Nephron progenitor cell (in vitro differentiated cells): Measurements from ENCODE around the gene SELPLG.
A peak's percentile ranks its signal among the peaks of the same experiment; 100 is the strongest.

ENCODE experiments used
- DNase-seq: peaks from one replicate; pipeline ENCODE4 v3.0.0; 2021
- H3K27ac Mint-ChIP-seq: 2 replicates; pipeline ENCODE4 v1.8.0; 2021; ENCODE audit warnings: mild to moderate bottlenecking, moderate library complexity, mixed read lengths
- H3K27me3 Mint-ChIP-seq: 2 replicates; pipeline ENCODE4 v1.8.0; 2021; ENCODE audit warnings: mild to moderate bottlenecking, low read depth, mixed read lengths; ENCODE audit not compliant: poor library complexity
- H3K36me3 Mint-ChIP-seq: 2 replicates; pipeline ENCODE4 v1.8.0; 2021; ENCODE audit warnings: low read depth, mixed read lengths
- H3K4me1 Mint-ChIP-seq: 2 replicates; pipeline ENCODE4 v1.8.0; 2021; ENCODE audit warnings: mixed read lengths
- H3K4me3 Mint-ChIP-seq: 2 replicates; pipeline ENCODE4 v1.8.0; 2021; ENCODE audit warnings: mild to moderate bottlenecking, moderate library complexity, mixed read lengths
- H3K9me3 Mint-ChIP-seq: 2 replicates; pipeline ENCODE4 v1.8.0; 2021; ENCODE audit warnings: mild to moderate bottlenecking, moderate library complexity, mixed read lengths
- CTCF ChIP-seq: fragments of 200-600 bp; sonication (generic); IDR thresholded peaks from 2 replicates; pipeline ENCODE4 v1.5.0; 2021; ENCODE audit warnings: antibody characterized with exemption

The SELPLG gene

GRCh38 chr12:108606492-108606891, 27.2 kb downstream of the SELPLG start:
- Mint-ChIP-seq H3K36me3 (no peaks in the 10 kb centered on the region), H3K27me3 (peaks cover 7% of the 10 kb centered on the region), H3K4me3 (no peak overlapping the region), H3K27ac (no peak overlapping the region), H3K9me3 (no peaks in the 10 kb centered on the region), H3K4me1 (peaks cover 59% of the 10 kb centered on the region)
- DNase-seq: no peak
- no peak for TF ChIP-seq CTCF

- Mint-ChIP-seq H3K27ac (no peak overlapping the region), H3K27me3 (peaks cover 7% of the 10 kb centered on the region), H3K4me1 (peaks cover 62% of the 10 kb centered on the region), H3K36me3 (no peaks in the 10 kb centered on the region), H3K9me3 (no peaks in the 10 kb centered on the region), H3K4me3 (no peak overlapping the region)
- DNase-seq: no peak
- no peak for TF ChIP-seq CTCF
Measured at GRCh38 chr12:108605690-108606406, 27.8 kb downstream of the SELPLG start.

GRCh38 chr12:108605000-108605689, 28.5 kb downstream of the SELPLG start:
- H3K36me3 Mint-ChIP-seq: no peaks in the 10 kb centered on the region
- peak overlapping the region; percentile 14 for H3K27ac Mint-ChIP-seq
- H3K27me3 Mint-ChIP-seq: peaks cover 7% of the 10 kb centered on the region
- no peak for DNase-seq
- no peaks in the 10 kb centered on the region for H3K9me3 Mint-ChIP-seq
- peaks cover 60% of the 10 kb centered on the region for H3K4me1 Mint-ChIP-seq
- no peak for TF ChIP-seq CTCF
- no peak overlapping the region for H3K4me3 Mint-ChIP-seq

GRCh38 chr12:108604208-108604941, 29.3 kb downstream of the SELPLG start:
- H3K4me3 Mint-ChIP-seq: no peak overlapping the region
- H3K4me1 Mint-ChIP-seq: peaks cover 59% of the 10 kb centered on the region
- H3K27ac Mint-ChIP-seq: peak overlapping the region; percentile 31
- TF ChIP-seq CTCF: no peak
- DNase-seq: peak; percentile 26
- peaks cover 7% of the 10 kb centered on the region for H3K27me3 Mint-ChIP-seq
- no peaks in the 10 kb centered on the region for H3K9me3 Mint-ChIP-seq
- H3K36me3 Mint-ChIP-seq: no peaks in the 10 kb centered on the region

- H3K9me3 Mint-ChIP-seq: no peaks in the 10 kb centered on the region
- peaks cover 6% of the 10 kb centered on the region for H3K27me3 Mint-ChIP-seq
- no peak for DNase-seq
- H3K4me3 Mint-ChIP-seq: no peak overlapping the region
- no peaks in the 10 kb centered on the region for H3K36me3 Mint-ChIP-seq
- TF ChIP-seq CTCF: no peak
- H3K4me1 Mint-ChIP-seq: peaks cover 63% of the 10 kb centered on the region
- peak overlapping the region; percentile 31 for H3K27ac Mint-ChIP-seq
Measured at GRCh38 chr12:108603743-108604142, 30.0 kb downstream of the SELPLG start.
